Stimulated activated CD4-positive, alpha-beta T cell treated with anti-CD3 and anti-CD28 coated beads, Interleukin-15, amount 100 ng/mL, for 48 hours (primary cell): ENCODE data around the gene C1orf185.
"Not testable (repeated sequence)": the region's sequence is repeated elsewhere in the genome, so short reads cannot be mapped to it uniquely, and the experiment has no call there.

ENCODE experiments used
- DNase-seq, 2 donors: peaks; one replicate each; pipeline ENCODE4 v3.0.0-alpha.2; 2020; ENCODE audit warnings: low read depth in 2 of 2

Gene C1orf185

DNA sequence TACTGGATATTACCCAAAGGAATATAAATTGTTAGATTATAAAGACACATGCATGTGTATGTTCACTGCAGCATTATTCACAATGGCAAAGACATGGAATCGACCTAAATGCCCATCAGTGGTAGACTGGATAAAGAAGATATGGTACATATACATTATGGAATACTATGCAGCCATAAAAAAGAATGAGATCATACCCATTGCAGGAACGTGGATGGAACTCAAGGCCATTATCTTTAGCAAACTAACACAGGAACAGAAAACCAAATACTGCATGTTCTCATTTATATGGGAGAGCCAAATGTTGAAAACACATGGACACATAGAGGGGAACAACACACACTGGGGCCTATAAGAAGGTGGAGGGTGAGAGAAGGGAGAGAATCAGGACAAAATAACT, 35.7 kb downstream of the C1orf185 start:
- not testable (repeated sequence) for DNase-seq

DNA sequence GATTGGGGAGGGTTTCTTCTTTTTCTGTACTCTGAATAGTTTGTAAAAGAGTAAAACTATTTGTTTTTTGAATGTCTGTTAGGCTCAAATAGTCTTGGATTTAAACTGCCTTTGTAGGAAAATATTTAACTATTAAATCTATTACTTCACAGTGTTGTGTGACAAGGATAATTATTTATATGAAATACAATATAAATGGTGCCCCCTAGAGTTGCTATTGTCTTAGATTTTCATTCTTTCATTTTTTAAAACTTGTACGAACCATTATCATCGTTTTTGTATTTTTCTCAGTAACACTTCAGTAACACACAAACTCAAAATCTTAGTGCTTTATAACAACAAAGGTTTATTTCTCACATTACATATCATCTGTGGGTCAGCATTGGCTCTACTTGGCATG, 37.4 kb downstream of the C1orf185 start:
- DNase-seq = no peak

DNA sequence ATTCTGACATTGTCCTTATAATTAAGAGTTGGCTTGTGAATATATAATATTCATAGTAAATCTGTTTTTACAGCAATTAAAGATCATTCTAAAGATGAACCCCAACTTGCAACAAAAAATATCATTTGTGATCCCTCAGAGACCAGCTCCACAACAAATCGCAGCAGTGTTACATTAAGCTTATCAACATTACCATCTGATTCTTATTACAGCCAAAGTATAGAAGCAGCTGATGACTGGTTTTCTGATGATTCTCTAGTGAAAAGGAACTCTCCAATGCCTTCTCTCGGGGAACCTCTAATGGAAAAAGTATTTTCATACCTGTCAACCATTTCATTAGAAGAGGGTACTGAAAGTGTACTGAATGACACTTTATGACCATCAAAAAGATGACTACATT, 45.4 kb downstream of the C1orf185 start:
- no peak for DNase-seq

DNA sequence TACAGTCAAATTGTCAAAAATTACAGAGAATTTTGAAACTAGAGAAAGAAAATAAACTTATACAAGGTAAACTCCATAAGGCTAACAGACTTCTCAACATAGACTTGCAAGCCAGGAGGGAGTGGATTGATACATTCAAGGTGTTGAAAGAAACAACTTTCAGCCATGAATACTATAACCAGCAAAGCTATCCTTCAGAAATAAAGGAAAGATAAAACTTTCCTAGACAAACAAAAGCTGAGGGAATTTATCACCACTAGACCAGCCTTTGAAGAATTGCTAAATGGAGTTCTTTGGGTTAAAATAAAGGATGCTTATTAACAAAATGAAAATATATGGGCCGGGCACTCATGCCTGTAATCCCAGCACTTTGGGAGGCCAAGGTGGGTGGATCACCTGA, 52.7 kb downstream of the C1orf185 start:
- no peak for DNase-seq

DNA sequence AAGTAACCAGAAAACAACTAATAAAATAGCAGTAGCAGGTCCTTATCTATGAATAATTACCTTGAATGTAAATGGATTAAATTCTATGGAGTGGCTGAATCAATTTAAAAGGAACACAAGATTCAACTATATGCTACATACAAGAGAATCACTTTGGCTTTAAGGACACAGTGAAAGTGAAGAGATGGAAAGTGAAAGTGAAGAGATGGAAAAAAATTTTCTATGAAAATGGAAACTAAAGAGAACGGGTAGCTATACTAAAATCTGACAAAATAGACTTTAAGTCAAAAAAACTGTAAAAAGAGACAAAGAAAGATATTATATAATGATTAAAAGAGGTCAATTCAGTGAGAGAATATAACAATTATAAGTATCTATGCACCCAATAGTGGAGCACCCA, 54.7 kb downstream of the C1orf185 start:
- DNase-seq = no peak

DNA sequence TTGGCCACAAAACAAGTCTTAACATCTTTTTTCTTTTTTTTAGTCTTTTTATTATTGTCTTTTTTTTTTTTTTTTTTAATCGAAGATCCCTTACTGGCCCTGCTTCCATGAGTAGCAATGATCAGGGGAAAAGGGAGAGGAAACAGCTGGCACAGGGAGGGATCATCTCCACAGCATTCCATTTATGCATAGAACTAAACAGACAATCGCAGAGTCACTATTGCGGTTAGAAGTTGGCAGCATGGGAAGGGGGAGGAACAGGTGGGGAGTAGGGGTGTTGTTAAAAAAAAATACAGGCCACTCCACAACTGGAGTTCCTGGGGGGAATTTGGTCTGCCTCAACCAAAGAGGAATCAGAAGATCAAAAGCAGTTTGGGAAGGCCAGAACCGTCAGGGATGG, 55.4 kb downstream of the C1orf185 start:
- DNase-seq = no peak

DNA sequence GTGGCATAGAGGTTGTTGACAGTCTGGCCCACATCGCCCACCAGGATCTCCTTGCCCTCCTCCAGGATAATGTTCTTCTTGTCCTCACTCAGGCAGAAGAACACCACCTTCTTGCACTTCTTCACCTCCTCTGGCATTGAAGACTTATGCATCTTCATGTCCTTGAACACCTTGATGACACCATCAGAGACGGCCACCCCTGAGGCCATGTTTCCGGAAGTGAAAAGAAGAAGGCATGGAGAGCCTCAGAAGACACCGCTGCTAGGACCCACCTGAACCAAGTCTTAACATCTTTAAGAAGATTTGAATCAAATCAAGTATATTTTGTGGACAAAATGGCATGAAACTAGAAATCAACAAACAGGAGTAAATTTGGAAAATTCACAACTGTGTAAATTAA, 56.2 kb downstream of the C1orf185 start:
- DNase-seq = no peak

DNA sequence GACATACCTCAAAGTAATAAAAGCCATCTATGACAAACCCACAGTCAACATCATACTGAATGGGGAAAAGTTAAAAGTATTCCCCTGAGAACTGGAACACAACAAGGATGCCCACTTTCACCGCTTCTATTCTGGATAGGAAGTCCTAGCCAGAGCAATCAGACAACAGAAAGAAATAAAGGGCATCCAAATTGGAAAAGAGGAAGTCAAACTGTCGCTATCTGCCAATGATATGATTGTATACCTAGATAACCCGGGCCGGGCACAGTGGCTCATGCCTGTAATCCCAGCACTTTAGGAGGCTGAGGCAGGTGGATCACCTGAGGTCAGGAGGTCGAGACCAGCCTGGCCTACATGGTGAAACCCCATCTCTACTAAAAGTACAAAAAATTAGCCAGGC, 60.5 kb downstream of the C1orf185 start:
- DNase-seq = not testable (repeated sequence)

DNA sequence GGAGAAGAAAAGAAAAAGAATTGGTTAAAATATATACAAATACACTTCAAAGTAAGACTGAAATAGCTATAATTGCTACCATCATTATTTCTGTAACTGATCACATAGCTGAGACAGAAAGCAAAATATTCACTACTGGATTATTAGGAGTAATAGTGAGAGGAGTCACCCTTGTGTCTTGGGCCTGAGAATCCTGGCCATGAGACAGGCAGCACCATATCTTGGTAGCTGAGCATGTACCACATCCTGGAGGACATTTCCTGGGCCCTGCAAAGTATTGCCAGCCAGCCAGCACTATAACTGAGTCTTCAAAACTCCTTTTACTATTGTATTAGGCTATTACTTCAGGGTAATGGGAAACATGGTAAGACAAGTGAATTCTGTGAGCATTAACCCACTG, 63.5 kb downstream of the C1orf185 start:
- DNase-seq = no peak

DNA sequence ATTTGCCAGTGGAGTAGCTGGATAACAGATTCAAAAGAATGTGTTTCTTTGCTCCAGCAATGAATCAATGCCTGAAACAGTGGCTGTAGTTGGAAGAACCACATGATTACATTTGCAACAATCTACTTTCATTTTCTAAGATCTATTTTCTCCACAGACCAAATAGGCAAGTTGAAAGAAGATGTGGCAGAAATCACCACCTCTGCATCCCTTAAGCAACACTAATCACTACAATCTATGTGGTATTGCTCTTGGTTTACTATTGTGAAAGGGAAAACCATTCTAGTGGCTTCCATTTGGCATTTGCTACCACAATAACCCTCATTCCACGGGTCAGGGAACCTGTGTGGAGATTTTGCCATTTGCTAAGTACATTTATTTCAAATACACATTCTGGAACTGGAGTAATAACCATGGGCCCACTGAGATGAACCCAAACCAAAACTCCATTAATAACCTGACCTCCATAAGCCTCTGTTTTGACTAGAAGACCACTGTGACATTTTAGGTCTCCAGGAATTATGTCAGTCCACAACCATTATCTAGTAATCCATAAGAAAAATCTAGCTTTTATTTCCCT, 66.3 kb downstream of the C1orf185 start:
- no peak for DNase-seq

DNA sequence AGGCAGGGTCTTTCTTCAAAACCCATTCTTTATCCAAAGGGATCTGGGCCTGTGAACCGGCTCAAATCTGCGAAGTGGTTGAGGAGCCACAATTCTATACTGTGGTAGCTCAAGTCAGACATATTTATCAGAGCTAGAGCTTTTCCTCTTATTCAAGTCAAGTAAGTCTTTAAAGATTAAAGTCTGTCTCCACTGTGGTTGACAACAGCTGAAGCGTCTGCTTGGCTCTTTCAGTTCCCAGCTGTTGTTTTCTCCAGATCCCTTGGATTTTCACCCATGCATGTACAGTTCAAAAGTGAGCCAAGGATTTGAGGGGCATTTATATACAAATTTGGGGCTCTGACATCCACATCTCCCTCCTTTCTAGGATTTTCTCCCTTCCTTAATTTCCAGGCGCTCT, 66.9 kb downstream of the C1orf185 start:
- DNase-seq = no peak

DNA sequence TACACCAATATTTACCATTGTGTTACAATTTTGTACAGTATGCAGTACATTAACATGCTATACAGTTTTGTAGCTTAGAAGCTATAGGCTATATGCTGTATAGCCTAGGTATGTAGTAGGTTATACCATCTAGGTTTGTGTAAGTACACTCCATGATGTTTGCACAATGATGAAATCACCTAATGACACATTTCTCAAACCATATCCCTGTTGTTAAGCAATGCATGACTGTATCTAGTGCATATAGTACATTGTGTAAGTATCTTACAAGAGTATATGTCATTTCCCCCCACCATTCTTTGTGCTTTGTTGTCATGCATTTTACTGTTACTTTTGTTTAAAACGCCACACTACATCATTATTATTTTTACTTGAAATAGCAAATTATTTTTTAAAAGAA, 68.3 kb downstream of the C1orf185 start:
- no peak for DNase-seq

DNA sequence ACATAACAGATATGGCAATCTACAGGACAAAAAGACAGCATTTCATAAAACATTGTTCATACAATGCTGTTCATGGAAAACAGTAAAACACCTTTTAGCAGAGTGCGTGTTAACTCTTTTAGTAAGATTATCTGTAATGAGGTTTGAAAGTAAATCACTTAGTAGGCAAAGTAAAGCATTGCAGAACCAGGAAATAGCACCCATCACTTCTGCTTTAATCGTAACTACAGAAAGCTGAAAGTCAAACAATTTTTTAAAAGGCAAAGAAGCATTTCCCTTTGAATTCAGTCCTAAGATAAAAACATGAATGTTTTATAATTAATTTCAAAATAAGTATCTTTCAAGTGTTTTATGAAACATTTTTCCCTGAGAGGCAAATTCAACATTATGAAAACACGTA, 70.8 kb downstream of the C1orf185 start:
- no peak for DNase-seq

DNA sequence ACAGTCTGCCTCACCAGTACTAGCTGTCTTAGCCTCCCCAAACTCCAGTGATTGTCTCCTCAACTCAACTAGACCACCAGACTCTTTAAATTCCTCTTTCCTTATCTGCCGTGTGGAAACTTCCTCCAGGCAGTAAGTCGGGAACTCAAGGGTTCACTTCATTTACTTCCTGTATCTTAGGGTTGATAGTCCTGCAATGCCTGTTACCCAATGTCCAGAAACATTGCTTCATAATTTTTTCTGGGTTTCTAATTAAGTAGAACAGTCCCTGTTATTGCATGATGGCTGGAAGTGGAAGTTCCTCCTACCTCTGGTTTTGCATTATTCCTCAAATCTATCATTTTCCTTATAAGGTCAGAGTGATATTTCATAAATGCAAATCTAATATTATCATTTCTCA, 73.2 kb downstream of the C1orf185 start:
- DNase-seq = no peak

DNA sequence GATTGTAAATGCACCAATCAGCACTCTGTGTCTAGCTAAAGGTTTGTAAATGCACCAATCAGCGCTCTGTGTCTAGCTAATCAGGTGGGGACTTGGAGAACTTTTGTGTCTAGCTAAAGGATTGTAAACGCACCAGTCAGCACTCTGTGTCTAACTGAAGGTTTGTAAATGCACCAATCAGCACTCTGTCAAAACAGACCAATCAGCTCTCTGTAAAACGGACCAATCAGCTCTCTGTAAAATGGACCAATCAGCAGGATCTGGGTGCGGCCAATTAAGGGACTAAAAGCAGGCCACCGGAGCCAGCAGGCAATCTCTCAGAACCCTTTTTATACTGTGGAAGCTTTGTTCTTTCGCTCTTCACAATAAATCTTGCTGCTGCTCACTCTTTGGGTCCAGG, 76.0 kb downstream of the C1orf185 start:
- DNase-seq = not testable (repeated sequence)

DNA sequence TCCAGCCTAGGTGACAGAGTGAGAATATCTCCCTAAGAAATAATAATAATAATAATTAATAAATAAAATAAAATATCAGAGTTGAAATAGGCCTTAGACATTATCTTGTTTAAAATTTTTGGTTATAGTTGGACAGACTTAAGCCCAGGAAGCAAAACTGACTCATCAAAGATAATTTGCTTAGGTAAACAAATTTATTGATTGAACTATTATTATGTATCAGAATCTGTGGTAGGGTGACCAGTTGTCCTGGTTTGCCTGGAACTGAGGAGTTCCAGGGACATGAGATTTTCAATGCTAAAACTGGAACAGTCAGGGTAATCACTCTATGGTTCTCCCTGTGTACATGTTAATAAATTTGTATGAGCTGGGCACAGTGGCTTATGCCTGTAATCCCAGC, 86.2 kb downstream of the C1orf185 start:
- no peak for DNase-seq

DNA sequence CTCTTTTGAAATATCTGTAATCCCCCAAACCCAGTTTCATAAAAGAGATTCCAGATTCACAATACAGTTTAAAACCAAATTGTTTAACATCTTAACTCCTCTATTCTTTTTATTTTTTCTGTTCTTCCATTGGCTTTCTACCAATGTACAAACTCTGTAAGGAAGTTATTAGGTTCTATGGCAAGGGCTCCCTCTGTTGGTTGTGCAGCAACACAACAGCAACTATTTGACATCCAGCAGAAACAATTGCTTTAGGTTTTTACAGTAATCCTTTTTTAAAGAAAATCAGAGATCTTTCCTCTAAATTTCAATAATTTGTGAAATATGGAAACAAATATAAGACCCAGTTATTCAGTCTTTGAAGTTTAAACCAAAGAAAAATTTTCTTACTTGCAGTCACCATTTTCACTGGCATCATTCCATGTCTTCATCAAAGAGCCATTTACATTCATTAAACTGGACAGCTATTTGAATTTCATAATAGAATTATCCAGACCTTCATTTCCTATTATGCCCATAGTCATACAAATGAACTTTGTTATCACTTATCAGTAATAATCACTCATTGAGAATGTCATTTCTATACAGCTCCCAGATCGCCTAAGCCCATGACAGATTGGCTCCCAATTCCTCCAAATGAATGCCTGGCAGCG, 87.5 kb downstream of the C1orf185 start:
- peak in 1 of 2 donors; percentile 17 for DNase-seq

DNA sequence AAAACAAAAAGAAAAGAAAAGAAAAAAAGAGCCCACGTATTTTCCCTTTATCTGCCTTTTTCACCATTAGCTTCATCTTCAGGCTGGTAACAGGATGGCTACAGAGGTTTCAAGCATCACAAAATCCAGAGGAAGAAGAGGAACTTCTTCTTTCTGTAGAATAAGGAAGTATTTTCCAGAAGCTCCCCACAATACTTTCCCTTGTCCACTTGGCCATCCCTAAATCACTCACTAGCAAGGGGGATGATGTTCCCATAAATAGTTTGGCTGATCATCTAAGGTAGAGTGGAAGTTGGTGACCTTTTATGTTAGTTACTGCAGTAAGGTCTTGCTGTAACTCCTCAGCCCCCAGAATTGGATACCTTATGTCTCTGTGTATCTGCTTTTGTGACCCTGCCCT, 88.9 kb downstream of the C1orf185 start:
- no peak for DNase-seq

DNA sequence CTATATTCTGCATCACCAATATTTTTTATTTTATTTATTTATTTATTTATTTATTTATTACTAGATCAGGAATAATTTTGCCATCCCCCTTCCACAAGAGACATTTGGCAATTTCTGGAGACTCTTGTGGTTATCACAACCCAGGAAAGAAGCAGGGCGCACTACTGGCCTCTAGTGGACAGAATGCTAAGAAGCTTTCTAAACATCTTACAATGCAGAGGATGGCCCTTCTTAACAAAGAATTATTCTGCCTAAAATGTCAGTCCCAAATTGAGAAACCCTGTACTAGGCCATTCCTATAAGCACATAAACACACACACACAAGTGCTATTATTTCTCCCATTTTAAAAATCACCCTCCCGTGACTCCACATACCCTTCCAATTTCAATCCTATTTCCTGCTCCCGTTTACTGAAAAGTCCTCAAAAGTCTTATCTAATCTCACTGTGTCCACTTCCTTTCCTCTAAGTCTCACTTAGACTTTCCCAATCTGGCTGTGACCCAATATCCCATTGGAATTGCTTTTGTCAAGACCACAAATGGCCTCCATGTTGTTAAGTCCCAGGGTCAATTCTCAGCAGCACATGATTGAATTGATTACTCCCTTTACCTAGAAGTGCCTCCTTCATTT, 90.3 kb downstream of the C1orf185 start:
- peak; percentile 11 to 50 for DNase-seq

DNA sequence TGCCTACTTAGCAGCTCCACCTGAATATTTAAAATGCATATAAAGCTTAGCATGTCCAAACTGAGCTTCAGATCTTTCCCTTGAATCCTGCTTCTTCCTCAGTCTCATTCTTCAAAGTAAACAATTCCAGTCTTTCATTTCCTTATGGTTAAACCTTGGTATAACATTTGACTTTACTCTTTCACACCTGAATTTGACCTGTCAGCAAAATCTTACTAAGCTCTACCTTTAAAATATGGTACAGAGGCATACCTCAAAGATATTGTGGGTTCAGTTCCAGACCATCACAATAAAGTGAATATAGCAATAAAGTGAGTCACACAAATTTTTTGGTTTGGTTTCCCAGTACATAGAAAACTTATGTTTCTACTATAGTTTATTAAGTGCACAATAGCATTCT, 91.5 kb downstream of the C1orf185 start:
- DNase-seq = no peak
